H1 (cell line): ENCODE results near the gene KRTAP17-1. TPM values are rescaled to one million over a fixed set of nuclear protein-coding genes. Genes with fewer than 3 reads are reported as not detected.
"Not testable (repeated sequence)": the region's sequence is repeated elsewhere in the genome, so short reads cannot be mapped to it uniquely, and the experiment has no call there.

ENCODE experiments used
- CTCF ChIA-PET: fragments of 300-600 bp; sonication (Branson Sonifier 250); formaldehyde crosslinking; loops from one replicate; lab custom pipeline; 2021; ENCODE audit not compliant: partially characterized antibody; lab: Charles Lee
- POLR2A ChIA-PET: fragments of 300-600 bp; sonication (Branson Sonifier 250); formaldehyde crosslinking; loops from one replicate; lab custom pipeline; 2021; ENCODE audit warnings: inconsistent platforms; ENCODE audit not compliant: partially characterized antibody; lab: Charles Lee
- DNase-seq, 2 experiments: peaks; one replicate each; pipeline versions ENCODE4 v3.0.0 to v3.0.0-alpha.2; 2010 to 2022; ENCODE audit warnings: low spot score in 2 of 2, low read depth in 1 of 2, mixed read lengths in 1 of 2
- FAIRE-seq: peaks from 2 replicates; lab custom pipeline; 2011; peaks lifted over from hg19 to GRCh38; lab: Jason Lieb, UNC
- H2AFZ ChIP-seq: 2 replicates; pipeline ENCODE4 v1.8.1; 2012; ENCODE audit warnings: low read length, inconsistent platforms
- H2AK5ac ChIP-seq: 2 replicates; pipeline ENCODE4 v1.6.1; 2013; ENCODE audit warnings: low read depth, low read length
- H2BK120ac ChIP-seq: replicated peaks from 2 replicates; pipeline ENCODE3; 2013; ENCODE audit warnings: low read depth, low read length, inconsistent platforms
- H2BK12ac ChIP-seq: 2 replicates; pipeline ENCODE4 v1.6.1; 2013; ENCODE audit warnings: low read depth, low read length
- H2BK15ac ChIP-seq: 2 replicates; pipeline ENCODE4 v1.6.1; 2013; ENCODE audit warnings: low read length
- H2BK20ac ChIP-seq: 2 replicates; pipeline ENCODE4 v1.6.1; 2013; ENCODE audit warnings: low read length
- H2BK5ac ChIP-seq: 2 replicates; pipeline ENCODE4 v1.6.1; 2013; ENCODE audit warnings: low read depth, low read length
- H3K14ac ChIP-seq: 2 replicates; pipeline ENCODE4 v1.6.1; 2013; ENCODE audit warnings: inconsistent platforms; ENCODE audit not compliant: insufficient read length
- H3K18ac ChIP-seq: 2 replicates; pipeline ENCODE4 v1.6.1; 2013; ENCODE audit warnings: low read length; ENCODE audit errors: extremely low read depth
- H3K23ac ChIP-seq: 2 replicates; pipeline ENCODE4 v1.6.1; 2013; ENCODE audit warnings: inconsistent platforms; ENCODE audit not compliant: insufficient read length
- H3K23me2 ChIP-seq: 2 replicates; pipeline ENCODE4 v1.6.1; 2013; ENCODE audit warnings: low read depth, low read length
- H3K27ac ChIP-seq: 2 replicates; pipeline ENCODE4 v1.6.1; 2011; ENCODE audit warnings: low read depth, low read length, inconsistent platforms
- H3K27me3 ChIP-seq, 4 experiments: replicated peaks in 1 of 4; 1 replicate in 1 of 4; 2 replicates in 3 of 4; pipeline versions ENCODE4 v1.6.1 to v1.8.1; 2011 to 2013; ENCODE audit warnings: low read length in 3 of 4, mild to moderate bottlenecking in 3 of 4, inconsistent platforms in 2 of 4, mixed read lengths in 2 of 4, moderate library complexity in 1 of 4; ENCODE audit not compliant: control insufficient read depth in 3 of 4, insufficient read depth in 3 of 4; ENCODE audit errors: extremely low read depth in 1 of 4
- H3K36me3 ChIP-seq, 4 experiments: 2 replicates each; pipeline versions ENCODE4 v1.6.1 to v1.8.1; 2011 to 2013; ENCODE audit warnings: mild to moderate bottlenecking in 4 of 4, low read length in 3 of 4, moderate library complexity in 2 of 4, control low read depth in 1 of 4, inconsistent platforms in 1 of 4; ENCODE audit not compliant: insufficient read depth in 4 of 4, control insufficient read depth in 2 of 4
- H3K4ac ChIP-seq: replicated peaks from 2 replicates; pipeline ENCODE3; 2013; ENCODE audit warnings: low read length, low read depth, mixed read lengths, inconsistent platforms; ENCODE audit not compliant: insufficient read length
- H3K4me1 ChIP-seq, 4 experiments: replicated peaks in 1 of 4; 1 replicate in 1 of 4; 2 replicates in 3 of 4; pipeline versions ENCODE4 v1.6.1 to v1.8.1; 2011 to 2013; ENCODE audit warnings: low read length in 3 of 4, inconsistent platforms in 2 of 4, mixed read lengths in 1 of 4; ENCODE audit not compliant: insufficient read depth in 4 of 4, control insufficient read depth in 3 of 4
- H3K4me2 ChIP-seq, 2 experiments: 2 replicates each; pipeline versions ENCODE4 v1.6.1 to v1.8.1; 2011 to 2013; ENCODE audit warnings: low read depth in 2 of 2, low read length in 2 of 2, control low read depth in 1 of 2, inconsistent platforms in 1 of 2, mild to moderate bottlenecking in 1 of 2; ENCODE audit not compliant: insufficient read depth in 1 of 2
- H3K4me3 ChIP-seq, 4 experiments: fragments of 200-600, 300-600 bp in 1 of 4; sonication (generic), shearing (Covaris generic), sonication (Bioruptor Twin) in 1 of 4; 2 replicates each; pipeline versions ENCODE4 v1.5.1 to v1.8.1; 2011 to 2016; ENCODE audit warnings: low read length in 4 of 4, low read depth in 3 of 4, control low read depth in 2 of 4, inconsistent platforms in 2 of 4, mild to moderate bottlenecking in 2 of 4, mixed read lengths in 1 of 4, moderate library complexity in 1 of 4; ENCODE audit not compliant: insufficient read depth in 2 of 4; ENCODE audit errors: extremely low read depth in 1 of 4
- H3K56ac ChIP-seq: replicated peaks from 2 replicates; pipeline ENCODE3; 2013; ENCODE audit warnings: low read depth, mild to moderate bottlenecking, mixed read lengths, low read length, inconsistent platforms; ENCODE audit not compliant: insufficient read length
- H3K79me1 ChIP-seq: 2 replicates; pipeline ENCODE4 v1.6.1; 2013; ENCODE audit warnings: low read depth, low read length, control low read depth
- H3K79me2 ChIP-seq, 2 experiments: 2 replicates each; pipeline versions ENCODE4 v1.6.1 to v1.8.1; 2012 to 2013; ENCODE audit warnings: low read length in 2 of 2, mild to moderate bottlenecking in 2 of 2, inconsistent platforms in 1 of 2; ENCODE audit not compliant: insufficient read depth in 2 of 2, control insufficient read depth in 1 of 2
- H3K9ac ChIP-seq, 4 experiments: replicated peaks in 1 of 4; 1 replicate in 1 of 4; 2 replicates in 3 of 4; pipeline versions ENCODE4 v1.6.1 to v1.8.1; 2011 to 2013; ENCODE audit warnings: low read depth in 3 of 4, low read length in 3 of 4, control low read depth in 2 of 4, mild to moderate bottlenecking in 2 of 4, moderate library complexity in 2 of 4, inconsistent platforms in 1 of 4; ENCODE audit errors: extremely low read depth in 1 of 4
- H3K9me3 ChIP-seq, 2 experiments: 2 replicates each; pipeline versions ENCODE4 v1.6.1 to v1.8.1; 2012 to 2013; ENCODE audit warnings: mild to moderate bottlenecking in 2 of 2, moderate library complexity in 2 of 2, control low read depth in 1 of 2, inconsistent platforms in 1 of 2, low read depth in 1 of 2, low read length in 1 of 2, mixed read lengths in 1 of 2; ENCODE audit not compliant: insufficient read depth in 2 of 2
- H4K20me1 ChIP-seq, 2 experiments: replicated peaks in 1 of 2; 2 replicates each; pipeline versions ENCODE3 to v1.8.1; 2011 to 2013; ENCODE audit warnings: inconsistent platforms in 2 of 2, low read length in 2 of 2, mild to moderate bottlenecking in 1 of 2; ENCODE audit not compliant: insufficient read depth in 2 of 2, control insufficient read depth in 1 of 2
- H4K5ac ChIP-seq: 2 replicates; pipeline ENCODE4 v1.6.1; 2013; ENCODE audit warnings: low read length, low read depth, mixed read lengths, inconsistent platforms; ENCODE audit not compliant: insufficient read length
- H4K8ac ChIP-seq: 2 replicates; pipeline ENCODE4 v1.8.0; 2013; ENCODE audit warnings: mild to moderate bottlenecking, moderate library complexity, low read length, inconsistent platforms; ENCODE audit not compliant: insufficient read depth; ENCODE audit errors: extremely low read depth
- H4K91ac ChIP-seq: replicated peaks from 2 replicates; pipeline ENCODE3; 2013; ENCODE audit warnings: low read length, mixed read lengths, inconsistent platforms; ENCODE audit not compliant: insufficient read length
- WGBS, 2 experiments: shearing (Covaris generic) in 1 of 2; methylation state at CpG; one replicate each; pipeline versions ENCODE4 v1.1.6 to v1.1.7; 2013 to 2015; ENCODE audit warnings: low lambda C conversion rate in 2 of 2, mixed read lengths in 2 of 2, inconsistent platforms in 1 of 2, low coverage in 1 of 2, missing lambda C conversion rate in 1 of 2; ENCODE audit not compliant: insufficient replicate concordance in 2 of 2, insufficient coverage in 1 of 2, insufficient read length in 1 of 2; ENCODE audit errors: extremely low coverage in 1 of 2, missing lambda C conversion rate in 1 of 2; 5-methylcytosine and 5-hydroxymethylcytosine counted together
- polyA plus RNA-seq, 7 experiments: library from polyadenylated mRNA; depleted of rRNA in 3 of 7; stranded (reverse) in 5 of 7; unstranded in 2 of 7; fragments of >200 nt in 5 of 7; fragments of 200-250 nt in 2 of 7; gene quantifications; 1 replicate in 5 of 7; 2 replicates in 1 of 7; 4 replicates in 1 of 7; pipeline versions ENCODE4 v1.2.1 to v1.2.3, GENCODE V29; 2011 to 2013; ENCODE audit warnings: missing spikeins in 2 of 7, mixed read lengths in 2 of 7
- total RNA-seq: library from RNA; stranded (reverse); fragmentation: NEBNext Ultra II Directional; extraction: Animal tissue kit (Norgen Biotek cat#: 25700); gene quantifications from 2 replicates; pipeline ENCODE4 v1.2.1, GENCODE V29; 2021

KRTAP17-1 gene
- total and polyA plus RNA-seq, 2 of the 8 experiments (the other 6 are each of a cell fraction or from before 2014, with no cell fraction given), result not detected

DNA sequence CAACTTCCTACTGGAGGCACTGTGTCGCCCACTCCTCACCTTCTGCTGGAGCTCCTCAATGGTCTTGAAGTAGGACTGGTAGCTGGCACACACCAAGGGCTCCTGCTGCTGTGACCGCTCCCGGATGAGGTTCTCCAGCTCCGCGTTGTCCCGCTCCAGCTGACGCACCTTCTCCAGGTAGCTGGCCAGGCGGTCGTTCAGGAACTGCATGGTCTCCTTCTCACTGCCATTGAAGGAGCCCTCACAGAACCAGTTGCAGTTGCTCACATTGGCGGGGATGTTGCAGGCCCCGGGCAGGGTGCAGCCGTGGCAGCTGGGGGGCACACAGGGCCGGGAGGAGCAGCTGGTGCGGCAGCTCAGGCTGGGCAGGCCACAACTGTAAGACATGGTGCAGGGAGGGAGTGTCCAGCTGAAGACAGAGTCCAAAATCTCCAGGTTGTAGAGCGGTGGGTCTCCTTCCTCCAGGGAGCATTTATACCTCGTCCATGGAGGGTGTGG lies 34.9 kb upstream of the KRTAP17-1 start, which contains the start of gene KRT33A:
KRT33A (minus strand) TSS at position 448 of the 498 bp plus-strand sequence; CDS start at position 387, 61 bp downstream.
- H4K5ac ChIP-seq, H3K4me3 ChIP-seq, DNase-seq, H2BK120ac ChIP-seq, H3K23ac ChIP-seq, H3K4me2 ChIP-seq, H3K56ac ChIP-seq, H4K91ac ChIP-seq, H2BK5ac ChIP-seq, H3K23me2 ChIP-seq, H2AFZ ChIP-seq, H2BK20ac ChIP-seq, H3K27me3 ChIP-seq, H3K27ac ChIP-seq, H3K36me3 ChIP-seq, H3K9me3 ChIP-seq, FAIRE-seq, H3K9ac ChIP-seq, H2BK15ac ChIP-seq, H2BK12ac ChIP-seq, POLR2A ChIA-PET, H3K79me1 ChIP-seq, H4K20me1 ChIP-seq, H3K4ac ChIP-seq, H3K79me2 ChIP-seq, H2AK5ac ChIP-seq, H3K14ac ChIP-seq, H4K8ac ChIP-seq, H3K4me1 ChIP-seq, H3K18ac ChIP-seq: not testable (repeated sequence)
- CTCF ChIA-PET, result interaction anchor here (0.6 to 4.5 kb wide), 4 partner anchors 21 to 298 kb away, joined by 3 to 27 read pairs (median 4); no protein-coding TSS in a partner anchor
- WGBS, 2 experiments, result 88% methylated on average over 15 of the region's 16 CpGs; no CpG with 5 or more reads in 1 of the 2 experiments
